ENCODE results near the gene GLP1R. TPM values are rescaled to one million over a fixed set of nuclear protein-coding genes. Genes with fewer than 3 reads are reported as not detected.

The GLP1R gene
- polyA plus RNA-seq, 1 of the 3 experiments (the other 2 are of a cell fraction) = not detected

- no peak overlapping the region for H3K27ac ChIP-seq (ENCODE audit: low read depth in 2 of 2, low read length in 1 of 2)
- H3K79me2 ChIP-seq (ENCODE audit: insufficient read depth) = no peaks in the 10 kb centered on the region
- H3K9me3 ChIP-seq = no peaks in the 10 kb centered on the region
- ChIA-PET POLR2A (no interaction called here), CTCF (interaction anchor here (0.8 to 6.6 kb wide), 18 partner anchors 8 to 225 kb away, joined by 3 to 52 read pairs (median 5); no protein-coding TSS in a partner anchor)
- H3K36me3 ChIP-seq (replicated peaks in 1 of 2; ENCODE audit: control insufficient read depth in 1 of 2, insufficient read depth in 2 of 2, low read length in 1 of 2) = no peaks in the 10 kb centered on the region
- H3K9ac ChIP-seq = no peak overlapping the region
- DNase-seq = no peak
- no peak overlapping the region for H3K4me3 ChIP-seq (ENCODE audit: low read depth in 2 of 2, low read length in 1 of 2)
- no peaks in the 10 kb centered on the region for H3K9me2 ChIP-seq
- no peak overlapping the region for H2AFZ ChIP-seq (ENCODE audit: low read depth)
- H3K4me2 ChIP-seq = no peak overlapping the region
- WGBS (ENCODE audit: low lambda C conversion rate) = 73% methylated on average over 4 of the region's 4 CpGs
- no peaks in the 10 kb centered on the region for H3K27me3 ChIP-seq (ENCODE audit: insufficient read depth)
- TF ChIP-seq EP300 (IDR thresholded peaks at IDR 0.05; ENCODE audit: borderline replicate concordance in 1 of 2, low read depth in 1 of 2, low read length in 1 of 2) (no peak), USF1 (IDR thresholded peaks at IDR 0.05; ENCODE audit: borderline replicate concordance, low read depth) (no peak), PBX3 (IDR thresholded peaks at IDR 0.05) (no peak), TCF12 (IDR thresholded peaks at IDR 0.05) (no peak), GABPA (IDR thresholded peaks at IDR 0.05; ENCODE audit: low read depth) (no peak), TEAD4 (IDR thresholded peaks at IDR 0.05; ENCODE audit: borderline replicate concordance, insufficient read depth) (no peak), USF2 (IDR thresholded peaks at IDR 0.05; ENCODE audit: borderline replicate concordance, low read depth, low read length) (no peak), MEF2A (IDR thresholded peaks at IDR 0.05; ENCODE audit: borderline replicate concordance, low read depth) (no peak), JUND (IDR thresholded peaks at IDR 0.05) (no peak), ELF1 (IDR thresholded peaks at IDR 0.05) (no peak), REST (IDR thresholded peaks at IDR 0.05; ENCODE audit: low read depth, low read length) (no peak), RAD21 (IDR thresholded peaks at IDR 0.05; ENCODE audit: low read length) (no peak), EZH2phosphoT487 (IDR thresholded peaks at IDR 0.05; ENCODE audit: borderline replicate concordance, low read depth) (no peak), NRF1 (IDR thresholded peaks at IDR 0.05; ENCODE audit: low read depth, low read length) (no peak), RFX5 (IDR thresholded peaks at IDR 0.05; ENCODE audit: low read length) (no peak)
- no peaks in the 10 kb centered on the region for H3K4me1 ChIP-seq (ENCODE audit: control insufficient read depth in 1 of 2, insufficient read depth in 2 of 2, low read depth in 1 of 2, low read length in 1 of 2)
- no peaks in the 10 kb centered on the region for H4K20me1 ChIP-seq (ENCODE audit: insufficient read depth)
- no peaks in the 10 kb centered on the region for H3F3A ChIP-seq (replicated peaks; ENCODE audit: insufficient read depth)
These were observed 44.6 kb downstream of the GLP1R start for GRCh38 chr6:39093149-39093708.

Data from SK-N-SH (cell line).